ENCODE results near the gene GPSM1. TPM values are rescaled to one million over a fixed set of nuclear protein-coding genes. Genes with fewer than 3 reads are reported as not detected.

The GPSM1 gene
- total and polyA plus RNA-seq, 2 experiments from 2014 or later = 25.5 to 30.0 TPM

- Histone ChIP-seq H3K4me3 (no peak overlapping the region), H3K4me2 (no peak overlapping the region), H3K27ac (no peak overlapping the region), H4K20me1 (ENCODE audit: insufficient read depth, poor library complexity, severe bottlenecking) (no peaks in the 10 kb centered on the region), H3K79me2 (no peaks in the 10 kb centered on the region), H3K9me3 (ENCODE audit: low read depth) (no peaks in the 10 kb centered on the region), H3K36me3 (replicated peaks; ENCODE audit: insufficient read depth, low read depth) (no peaks in the 10 kb centered on the region), H3K4me1 (ENCODE audit: insufficient read depth) (peaks cover 4% of the 10 kb centered on the region), H2AFZ (no peak overlapping the region), H3K9me2 (replicated peaks; ENCODE audit: insufficient read depth) (no peaks in the 10 kb centered on the region), H3K27me3 (no peaks in the 10 kb centered on the region)
- DNase-seq (ENCODE audit: low spot score) = no peak
- TF ChIP-seq EZH2 (IDR thresholded peaks at IDR 0.05; ENCODE audit: borderline replicate concordance) (no peak), EZH2phosphoT487 (IDR thresholded peaks at IDR 0.05; ENCODE audit: low read depth, severe bottlenecking, unreplicated experiment) (no peak)
- WGBS (ENCODE audit: low lambda C conversion rate, missing lambda C conversion rate) = 78% methylated on average over 21 of the region's 22 CpGs
These were observed 43.0 kb upstream of the GPSM1 start for GRCh38 chr9:136284311-136284710.

- no peak overlapping the region for H3K4me3 ChIP-seq
- no peaks in the 10 kb centered on the region for H3K9me3 ChIP-seq (ENCODE audit: low read depth)
- no peaks in the 10 kb centered on the region for H4K20me1 ChIP-seq (ENCODE audit: insufficient read depth, poor library complexity, severe bottlenecking)
- no peaks in the 10 kb centered on the region for H3K27me3 ChIP-seq
- H2AFZ ChIP-seq = no peak overlapping the region
- WGBS (ENCODE audit: low lambda C conversion rate, missing lambda C conversion rate) = 94% methylated on average over 11 of the region's 19 CpGs
- no peaks in the 10 kb centered on the region for H3K79me2 ChIP-seq
- peaks cover 4% of the 10 kb centered on the region for H3K4me1 ChIP-seq (ENCODE audit: insufficient read depth)
- no peaks in the 10 kb centered on the region for H3K9me2 ChIP-seq (replicated peaks; ENCODE audit: insufficient read depth)
- no peaks in the 10 kb centered on the region for H3K36me3 ChIP-seq (replicated peaks; ENCODE audit: insufficient read depth, low read depth)
- TF ChIP-seq CTCF (IDR thresholded peaks at IDR 0.05; ENCODE audit: poor library complexity) (no peak), EZH2phosphoT487 (IDR thresholded peaks at IDR 0.05; ENCODE audit: low read depth, severe bottlenecking, unreplicated experiment) (no peak), EZH2 (IDR thresholded peaks at IDR 0.05; ENCODE audit: borderline replicate concordance) (no peak)
- DNase-seq (ENCODE audit: low spot score) = no peak
- H3K4me2 ChIP-seq = no peak overlapping the region
- H3K27ac ChIP-seq = no peak overlapping the region
These were observed 42.4 kb upstream of the GPSM1 start for GRCh38 chr9:136284951-136285350.

GRCh38 chr9:136285501-136286358 is 41.6 kb upstream of the GPSM1 start:
- Histone ChIP-seq H3K27ac (no peak overlapping the region), H3K4me2 (no peak overlapping the region), H3K9me3 (ENCODE audit: low read depth) (no peaks in the 10 kb centered on the region), H3K4me3 (no peak overlapping the region), H2AFZ (no peak overlapping the region), H3K4me1 (ENCODE audit: insufficient read depth) (peaks cover 4% of the 10 kb centered on the region), H3K9me2 (replicated peaks; ENCODE audit: insufficient read depth) (no peaks in the 10 kb centered on the region), H3K36me3 (replicated peaks; ENCODE audit: insufficient read depth, low read depth) (no peaks in the 10 kb centered on the region), H3K27me3 (no peaks in the 10 kb centered on the region), H4K20me1 (ENCODE audit: insufficient read depth, poor library complexity, severe bottlenecking) (no peaks in the 10 kb centered on the region), H3K79me2 (no peaks in the 10 kb centered on the region)
- DNase-seq (ENCODE audit: low spot score) = no peak
- TF ChIP-seq EZH2phosphoT487 (IDR thresholded peaks at IDR 0.05; ENCODE audit: low read depth, severe bottlenecking, unreplicated experiment) (no peak), CTCF (IDR thresholded peaks at IDR 0.05; ENCODE audit: poor library complexity) (no peak), EZH2 (IDR thresholded peaks at IDR 0.05; ENCODE audit: borderline replicate concordance) (no peak)
- 84% methylated on average over 18 of the region's 28 CpGs for WGBS (ENCODE audit: low lambda C conversion rate, missing lambda C conversion rate)

GRCh38 chr9:136286359-136286986 is 40.9 kb upstream of the GPSM1 start:
- H3K9me3 ChIP-seq (ENCODE audit: low read depth) = no peaks in the 10 kb centered on the region
- no peaks in the 10 kb centered on the region for H4K20me1 ChIP-seq (ENCODE audit: insufficient read depth, poor library complexity, severe bottlenecking)
- TF ChIP-seq EZH2 (IDR thresholded peaks at IDR 0.05; ENCODE audit: borderline replicate concordance) (no peak), CTCF (IDR thresholded peaks at IDR 0.05; ENCODE audit: poor library complexity) (no peak), EZH2phosphoT487 (IDR thresholded peaks at IDR 0.05; ENCODE audit: low read depth, severe bottlenecking, unreplicated experiment) (no peak)
- H3K36me3 ChIP-seq (replicated peaks; ENCODE audit: insufficient read depth, low read depth) = no peaks in the 10 kb centered on the region
- no peak for DNase-seq (ENCODE audit: low spot score)
- 91% methylated on average over 26 of the region's 30 CpGs for WGBS (ENCODE audit: low lambda C conversion rate, missing lambda C conversion rate)
- no peaks in the 10 kb centered on the region for H3K27me3 ChIP-seq
- H3K4me2 ChIP-seq = no peak overlapping the region
- no peaks in the 10 kb centered on the region for H3K79me2 ChIP-seq
- no peak overlapping the region for H3K4me3 ChIP-seq
- H2AFZ ChIP-seq = no peak overlapping the region
- peaks cover 4% of the 10 kb centered on the region for H3K4me1 ChIP-seq (ENCODE audit: insufficient read depth)
- no peak overlapping the region for H3K27ac ChIP-seq
- H3K9me2 ChIP-seq (replicated peaks; ENCODE audit: insufficient read depth) = no peaks in the 10 kb centered on the region
